Hypothalamus (tissue), 51 donors: Measurements from ENCODE around the gene EMC1.
"Not testable (repeated sequence)": the region's sequence is repeated elsewhere in the genome, so short reads cannot be mapped to it uniquely, and the experiment has no call there.

Source experiments
- DNase-seq, 51 donors: peaks; one replicate each; lab custom pipeline; 2025; lab: John Stamatoyannopoulos, UW

The EMC1 gene

DNA sequence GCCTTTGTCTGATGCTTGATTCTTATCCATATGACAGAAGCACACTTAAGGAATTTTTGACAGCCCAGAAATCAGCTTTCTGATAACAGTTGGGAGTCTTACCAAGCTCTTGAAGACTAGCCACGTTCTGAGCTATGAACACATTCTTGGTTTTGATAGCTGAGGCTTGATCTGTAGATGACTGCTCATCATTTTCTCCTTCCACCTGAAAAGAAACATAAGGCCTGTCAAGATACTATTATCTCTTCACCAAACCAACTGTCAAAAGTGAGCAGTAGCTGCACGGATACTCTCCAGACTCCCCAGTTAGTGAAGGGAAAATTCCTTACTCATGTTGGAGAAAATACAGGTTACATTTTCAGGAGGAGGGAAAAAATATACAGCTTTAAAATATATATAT, 53.5 kb downstream of the EMC1 start:
- no peak for DNase-seq

- no peak for DNase-seq
Measured at GRCh38 chr1:19196331-19196730, 55.0 kb downstream of the EMC1 start.

DNA sequence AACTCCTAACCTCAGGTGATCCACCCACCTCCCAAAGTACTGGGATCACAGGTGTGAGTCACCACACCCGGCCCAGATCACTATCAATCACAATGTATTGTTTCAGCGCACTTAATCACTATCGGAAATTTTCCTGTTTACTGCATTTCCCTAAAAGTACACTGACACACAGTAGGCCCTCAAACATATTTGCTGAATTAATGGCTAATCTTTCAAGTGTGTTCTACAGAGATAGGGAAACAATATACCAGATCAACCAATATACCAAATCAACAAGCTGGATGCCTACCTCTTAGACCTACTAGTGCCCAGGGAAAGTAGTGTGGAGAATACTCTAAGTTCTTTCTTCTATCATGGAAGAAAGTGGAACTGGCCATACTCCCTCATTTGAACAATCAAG, 58.3 kb downstream of the EMC1 start:
- DNase-seq: no peak

- DNase-seq: no peak
Measured at GRCh38 chr1:19191811-19192210, 59.5 kb downstream of the EMC1 start.

DNA sequence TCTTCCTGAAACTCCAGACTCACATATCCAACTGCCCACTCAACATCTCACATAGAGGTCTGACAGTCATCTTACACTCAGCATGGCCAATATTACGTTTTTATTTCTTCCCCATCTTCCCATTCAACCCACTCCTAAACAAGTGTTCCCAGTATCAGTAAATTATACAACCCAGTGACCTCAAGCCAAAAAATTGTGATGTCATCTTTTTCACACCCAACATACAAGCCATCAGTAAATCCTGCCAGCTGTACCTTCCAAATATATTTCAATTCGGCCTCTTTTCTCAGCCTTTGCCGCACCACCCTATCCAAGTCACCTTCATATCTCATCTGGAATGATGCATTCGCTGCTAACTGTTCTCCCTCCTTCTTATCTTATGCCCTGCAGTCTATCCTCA, 60.9 kb downstream of the EMC1 start:
- DNase-seq: no peak

DNA sequence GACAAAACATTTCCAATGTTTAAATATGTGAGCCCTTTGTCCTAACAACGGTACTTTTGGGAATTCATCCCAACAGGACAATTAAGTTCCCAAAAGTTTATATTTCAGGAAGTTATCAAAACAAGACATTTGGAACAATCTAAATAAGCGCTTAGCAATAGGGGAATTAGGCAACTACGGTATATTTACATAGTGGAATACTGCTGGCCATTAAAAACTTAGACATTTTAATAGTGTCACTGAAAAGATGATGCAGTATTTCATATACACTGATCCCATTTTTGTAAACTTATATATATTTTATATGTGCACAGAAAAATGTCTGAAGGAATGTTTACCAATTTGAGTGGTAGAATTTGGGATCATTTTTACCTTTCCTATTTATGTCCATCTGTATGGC, 62.1 kb downstream of the EMC1 start:
- DNase-seq: no peak

GRCh38 chr1:19187852-19188251, 63.5 kb downstream of the EMC1 start:
- no peak for DNase-seq

- DNase-seq: no peak
Measured at GRCh38 chr1:19186001-19186400, 65.3 kb downstream of the EMC1 start.

DNA sequence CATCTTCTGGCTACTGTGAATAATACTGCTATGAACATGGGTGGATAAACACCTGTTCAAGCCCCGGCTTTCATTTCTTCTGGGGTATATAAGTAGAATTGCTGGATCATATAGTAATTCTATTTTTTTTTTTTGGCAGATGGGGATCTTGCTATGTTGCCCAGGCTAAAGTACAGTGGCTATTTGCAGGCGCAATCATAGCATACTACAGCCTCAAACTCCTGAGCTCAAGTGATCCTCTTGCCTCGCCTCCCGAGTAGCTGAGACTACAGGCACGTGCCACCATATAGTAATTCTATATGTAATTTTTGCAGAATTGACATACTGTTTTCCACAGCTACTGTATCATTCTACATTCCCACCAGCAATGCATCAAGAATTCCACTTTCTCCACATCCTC, 69.1 kb downstream of the EMC1 start:
- DNase-seq: no peak

GRCh38 chr1:19180265-19180657, 71.1 kb downstream of the EMC1 start:
- not testable (repeated sequence) for DNase-seq

GRCh38 chr1:19179597-19180264, 71.6 kb downstream of the EMC1 start:
- no peak for DNase-seq

DNA sequence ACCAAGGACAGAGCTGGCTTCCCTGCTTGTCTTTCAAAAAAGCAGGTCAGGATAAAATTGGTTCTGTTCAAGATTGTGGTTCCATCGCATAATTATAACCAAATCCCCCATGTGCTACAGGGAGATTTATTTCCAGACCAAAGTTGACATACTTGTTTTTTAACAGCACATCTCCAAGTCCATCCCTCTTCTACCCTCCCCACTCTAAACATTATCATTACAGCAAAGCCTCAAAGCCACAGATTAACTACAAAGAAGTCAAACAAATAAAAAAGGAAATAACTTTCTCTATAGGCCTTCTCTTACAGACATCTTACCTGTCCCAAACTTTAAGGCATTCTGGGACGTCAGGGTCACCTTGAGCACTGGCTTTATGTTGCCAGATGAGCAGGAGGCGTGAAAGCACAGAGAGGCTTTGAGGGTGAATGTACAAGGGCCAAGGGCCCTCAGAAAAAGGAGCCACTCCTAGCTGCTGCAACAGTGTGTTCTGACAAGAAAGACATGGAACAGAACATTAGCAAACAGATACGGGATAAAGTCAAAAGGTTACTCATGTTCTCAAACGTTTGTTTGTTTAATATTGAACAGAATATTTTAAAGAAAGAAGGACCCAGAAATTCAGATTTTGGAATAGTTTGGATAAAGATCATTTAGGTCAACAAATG, 72.5 kb downstream of the EMC1 start:
- no peak for DNase-seq

- DNase-seq: no peak
Measured at GRCh38 chr1:19177811-19178210, 73.5 kb downstream of the EMC1 start.

DNA sequence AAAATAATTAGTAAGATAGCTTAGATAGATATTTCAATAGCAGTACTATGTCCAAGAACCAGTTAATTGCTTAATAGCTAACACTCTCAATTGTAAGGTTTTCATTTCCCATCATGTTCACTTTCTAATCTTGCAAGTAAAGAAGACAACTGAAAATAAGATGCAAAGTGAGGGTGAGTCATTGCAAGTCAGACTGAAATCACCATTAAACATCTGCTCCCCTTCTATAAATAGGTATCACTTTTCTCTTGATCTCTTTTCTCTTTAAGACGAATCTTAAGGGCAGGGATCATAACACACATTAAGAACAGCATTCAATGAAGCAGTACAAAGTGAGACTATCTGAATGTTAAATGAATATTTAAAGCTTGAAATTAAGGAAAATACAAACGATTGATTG, 81.7 kb downstream of the EMC1 start:
- DNase-seq: no peak

DNA sequence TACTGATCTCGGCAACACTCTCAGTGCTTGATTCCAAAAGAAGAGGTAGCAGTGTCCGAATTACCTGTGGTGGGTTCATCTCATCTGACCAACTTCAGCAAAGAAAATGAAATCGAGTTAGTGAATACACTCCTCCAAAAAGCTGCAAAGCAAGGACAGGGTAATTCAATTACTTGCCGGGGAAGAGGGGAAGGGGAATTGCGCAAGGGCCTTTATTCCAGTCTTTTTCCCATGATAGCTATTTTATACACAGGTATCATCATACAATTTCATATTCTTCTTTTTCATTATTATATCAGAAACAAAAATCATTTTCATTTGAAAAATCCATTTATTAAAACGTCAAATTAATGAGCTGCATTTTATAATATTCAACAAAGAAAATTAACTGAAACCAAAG, 84.2 kb downstream of the EMC1 start:
- DNase-seq: no peak

- DNase-seq: no peak
Measured at GRCh38 chr1:19166066-19166465, 85.3 kb downstream of the EMC1 start.
